GM10847 (cell line): ENCODE measurements around the gene NR1H2.

ENCODE experiments used
- POLR2A ChIP-seq: IDR thresholded peaks from 2 replicates; pipeline ENCODE4 v1.6.1; 2011; ENCODE audit not compliant: insufficient read length; ENCODE audit errors: extremely low read depth

The NR1H2 gene

DNA sequence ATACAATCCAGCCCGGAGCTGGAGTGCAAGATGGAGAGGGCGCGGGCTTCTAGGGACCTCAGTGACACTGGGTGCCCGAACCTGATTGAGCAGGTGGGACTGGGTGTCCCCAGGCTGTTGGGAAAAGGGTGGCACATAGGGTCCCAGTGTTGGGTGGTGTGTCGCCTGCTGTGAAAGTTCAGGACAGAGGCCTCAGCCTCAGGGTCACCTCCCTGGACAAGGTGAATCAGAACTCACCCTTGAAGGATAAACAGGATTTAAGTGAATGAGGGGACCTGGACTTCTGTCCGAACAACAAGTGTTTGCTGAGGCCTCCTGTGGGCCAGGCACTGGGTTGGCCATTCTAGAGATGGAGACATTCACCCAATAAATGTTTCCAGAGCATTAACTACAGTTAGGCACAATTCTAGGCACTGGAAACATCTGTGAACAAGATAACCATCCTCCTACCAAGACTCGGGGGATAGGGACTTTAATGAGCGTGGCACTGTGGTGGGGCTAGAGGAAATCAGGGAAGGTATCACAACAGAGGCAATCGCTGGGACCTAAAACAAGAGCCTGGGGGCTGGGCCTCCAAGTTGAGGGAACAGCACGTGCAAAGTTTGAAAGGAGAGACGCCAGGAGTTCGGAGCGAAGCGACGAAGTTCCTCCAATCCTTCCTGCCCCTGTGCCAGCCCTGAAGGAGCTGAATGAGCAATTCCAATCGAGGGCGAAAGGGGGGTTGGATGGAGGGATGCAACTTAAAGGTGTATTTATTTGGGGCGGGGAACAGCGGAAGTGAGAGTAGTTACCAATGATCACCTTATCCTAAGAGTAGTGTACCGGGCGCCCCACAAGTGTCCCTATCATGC is 7.0 kb downstream of the NR1H2 start:
- no peak for TF ChIP-seq POLR2A

DNA sequence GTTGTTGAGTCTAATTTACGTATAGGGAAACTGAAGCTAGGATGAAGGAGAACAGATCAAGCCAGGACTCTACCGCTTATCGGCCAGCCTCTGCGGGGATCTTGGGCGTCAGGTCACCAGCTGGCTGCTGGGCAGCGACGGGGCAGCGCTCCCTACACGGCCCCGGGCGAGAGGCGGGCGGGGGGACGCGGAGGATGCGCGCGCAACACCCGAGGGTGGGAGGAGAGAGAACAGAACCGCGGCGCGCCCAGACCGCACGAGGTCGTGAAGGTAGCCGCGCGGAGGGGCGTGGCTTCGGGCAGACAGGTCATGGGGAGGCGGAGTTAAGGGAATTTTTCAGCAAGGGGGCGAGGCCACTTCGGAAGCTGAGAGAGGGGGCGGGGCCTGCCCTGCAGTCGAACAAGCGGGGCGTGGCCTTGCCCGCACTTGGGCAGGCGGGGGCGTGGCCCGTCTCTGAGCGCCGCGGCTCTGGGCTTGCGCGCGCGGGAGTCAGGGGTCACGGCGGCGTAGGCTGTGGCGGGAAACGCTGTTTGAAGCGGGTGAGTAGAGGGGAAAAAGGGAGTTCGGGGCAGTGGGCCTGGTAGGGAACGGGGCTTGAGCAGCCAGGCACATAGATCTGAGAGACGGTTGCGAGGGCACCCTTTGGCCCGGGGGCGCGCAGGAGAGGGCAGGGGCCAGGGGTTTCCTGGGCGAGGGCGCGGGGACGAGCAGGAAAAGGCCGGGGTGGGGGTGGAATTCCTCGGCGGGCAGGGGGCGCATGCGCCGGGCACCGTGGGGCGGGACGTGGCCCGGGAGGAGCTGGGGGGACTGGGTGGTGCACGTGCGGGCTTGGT is 7.8 kb downstream of the NR1H2 start, which contains the start of gene POLD1:
Gene POLD1 (plus strand): TSS at position 496 of the 833 bp plus-strand sequence. CDS start 14,505 bp downstream, outside the sequence.
- TF ChIP-seq POLR2A = peak; percentile 61

DNA sequence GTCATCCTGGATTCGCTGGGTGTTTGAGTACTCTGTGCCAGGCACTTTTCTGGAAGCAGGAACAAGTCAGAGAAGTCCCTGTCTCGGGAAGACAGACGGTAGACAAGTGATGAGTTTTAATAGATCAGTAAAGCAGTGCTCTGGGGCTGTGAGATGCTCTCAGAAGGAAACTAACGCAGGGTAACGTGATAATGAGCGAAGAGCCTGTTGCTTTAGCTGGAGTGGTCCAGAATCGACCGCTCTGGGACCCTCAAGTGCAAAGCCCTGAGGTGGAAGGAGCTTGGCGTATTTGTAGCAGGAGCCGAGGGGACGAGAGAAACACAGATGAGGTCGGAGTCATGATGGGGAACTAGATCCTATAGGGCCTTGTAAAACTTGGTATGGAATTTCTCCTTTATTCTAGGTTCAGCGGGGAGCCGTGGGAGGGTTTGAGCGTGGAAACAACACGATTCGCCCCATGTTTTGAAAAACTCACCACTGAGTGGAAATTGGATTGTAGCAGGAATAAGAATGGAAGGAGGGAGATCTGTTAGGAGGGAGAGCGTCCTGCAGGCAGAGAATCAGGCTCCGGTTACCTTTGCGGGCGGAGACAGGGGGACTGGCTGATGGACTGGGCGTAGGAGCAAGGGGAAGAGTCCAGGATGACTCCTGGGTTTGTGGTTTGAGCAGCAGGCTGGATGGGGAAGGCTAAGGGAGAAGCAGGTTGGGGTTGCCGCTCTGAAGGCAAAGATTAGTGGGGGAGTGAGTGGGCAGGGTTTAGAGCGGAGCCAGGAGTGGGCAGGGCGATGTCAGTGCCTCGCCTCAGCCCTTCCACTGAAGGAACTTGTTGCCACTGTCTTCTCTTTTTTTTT is 8.7 kb downstream of the NR1H2 start:
- TF ChIP-seq POLR2A = no peak

DNA sequence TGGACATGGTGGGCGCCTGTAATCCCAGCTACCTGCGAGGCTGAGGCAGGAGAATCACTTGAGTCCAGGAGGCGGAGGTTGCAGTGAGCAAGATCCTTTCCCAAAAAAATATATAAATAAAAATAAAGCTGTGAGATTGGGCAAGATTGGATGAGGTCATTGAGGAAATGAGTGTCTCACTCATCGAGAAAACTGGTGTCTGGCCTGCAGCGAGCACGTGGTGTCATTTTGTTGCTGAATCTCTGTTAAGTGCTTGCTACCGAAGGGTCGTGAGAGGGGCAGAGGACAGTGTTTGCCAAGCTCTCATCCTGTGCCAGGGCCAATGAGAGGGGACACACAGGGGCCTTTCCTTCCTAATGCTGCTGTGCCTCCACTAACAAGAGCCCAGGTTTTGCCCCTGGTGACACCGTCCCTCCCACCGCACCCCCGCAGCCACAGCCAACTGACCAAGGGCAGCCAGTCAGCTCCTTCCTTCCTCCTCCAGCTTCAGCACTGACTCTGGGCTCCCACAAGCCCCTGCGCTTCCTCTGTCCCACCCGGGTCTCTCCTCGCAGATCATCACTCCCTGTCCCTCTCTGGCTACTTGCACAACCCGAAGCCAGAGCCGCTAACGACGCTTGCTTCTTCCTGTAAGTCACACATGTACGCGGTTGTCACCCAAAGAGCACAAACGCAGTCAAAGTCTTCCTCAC is 11.1 kb downstream of the NR1H2 start:
- no peak for TF ChIP-seq POLR2A

DNA sequence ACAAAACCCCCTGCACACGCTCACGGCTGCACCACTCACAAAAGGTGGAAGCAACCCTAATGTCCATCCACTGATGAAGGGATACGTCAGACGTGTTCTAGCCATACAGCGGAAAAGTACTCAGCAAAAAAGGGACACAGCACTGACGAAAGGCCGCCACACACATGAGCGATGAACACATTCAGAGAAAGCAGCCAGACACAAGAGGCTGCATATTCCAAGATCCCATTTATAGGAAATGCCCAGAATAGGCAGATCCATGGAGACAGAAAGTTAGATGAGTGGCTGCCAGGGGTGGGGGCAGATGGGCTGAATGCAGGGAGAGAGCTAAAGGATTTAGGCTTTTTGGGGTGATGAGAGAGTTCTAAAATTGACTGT is 11.6 kb downstream of the NR1H2 start:
- no peak for TF ChIP-seq POLR2A

DNA sequence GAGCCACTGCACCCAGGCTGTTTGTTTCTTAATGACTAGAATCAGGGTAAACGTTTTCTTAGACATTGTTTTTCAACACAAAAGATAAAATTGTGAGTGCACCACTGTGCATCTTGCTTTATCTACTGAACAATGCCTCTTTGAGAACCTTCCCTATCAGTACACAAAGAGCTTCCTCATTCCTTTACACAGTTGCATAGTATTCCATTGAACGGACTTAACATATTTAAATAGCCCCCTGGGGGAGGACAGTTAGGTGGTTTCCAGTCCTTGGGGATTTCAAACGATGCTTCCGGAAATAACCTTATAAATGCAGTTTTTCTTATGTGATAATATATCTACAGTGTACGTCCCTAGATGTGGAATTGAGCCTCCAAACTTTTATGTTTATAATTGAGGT is 16.5 kb downstream of the NR1H2 start:
- no peak for TF ChIP-seq POLR2A

DNA sequence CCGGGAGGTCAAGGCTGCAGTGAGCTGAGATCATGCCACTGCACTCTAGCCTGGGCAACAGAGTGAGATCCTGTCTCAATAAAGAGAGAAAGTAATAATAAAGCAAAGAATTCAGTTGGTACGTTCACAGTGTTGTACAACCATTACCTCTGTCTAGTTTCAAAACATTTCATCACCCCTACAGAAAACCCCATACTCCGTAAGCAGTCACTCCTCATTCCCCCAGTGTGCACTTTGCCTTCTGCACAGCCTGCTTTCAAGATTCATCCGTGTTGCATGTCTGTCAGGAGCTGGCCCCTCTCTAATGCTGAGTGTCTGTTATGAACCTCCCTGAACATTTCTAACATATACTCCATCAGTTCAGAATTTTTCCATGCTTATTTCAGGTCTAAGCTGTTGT is 17.3 kb downstream of the NR1H2 start:
- TF ChIP-seq POLR2A = no peak

DNA sequence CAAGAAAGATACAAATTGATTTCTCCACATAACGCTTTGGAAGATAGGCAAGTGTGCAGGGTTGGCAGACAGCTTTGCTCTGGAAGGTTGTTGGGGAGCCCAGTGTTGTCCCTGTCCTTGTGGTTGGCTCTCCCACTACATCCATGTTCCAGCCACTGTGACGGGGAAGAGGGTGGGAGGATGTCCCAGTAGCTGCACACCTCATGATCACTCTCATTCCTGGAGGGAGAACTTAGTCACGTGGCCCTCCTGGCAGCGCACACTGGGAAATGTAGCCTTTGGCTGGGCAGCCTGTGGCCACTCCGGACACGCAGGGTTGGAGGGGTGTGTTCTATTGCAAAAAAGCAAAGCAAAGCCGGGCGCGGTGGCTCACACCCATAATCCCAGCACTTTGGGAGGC is 17.8 kb downstream of the NR1H2 start:
- no peak for TF ChIP-seq POLR2A

DNA sequence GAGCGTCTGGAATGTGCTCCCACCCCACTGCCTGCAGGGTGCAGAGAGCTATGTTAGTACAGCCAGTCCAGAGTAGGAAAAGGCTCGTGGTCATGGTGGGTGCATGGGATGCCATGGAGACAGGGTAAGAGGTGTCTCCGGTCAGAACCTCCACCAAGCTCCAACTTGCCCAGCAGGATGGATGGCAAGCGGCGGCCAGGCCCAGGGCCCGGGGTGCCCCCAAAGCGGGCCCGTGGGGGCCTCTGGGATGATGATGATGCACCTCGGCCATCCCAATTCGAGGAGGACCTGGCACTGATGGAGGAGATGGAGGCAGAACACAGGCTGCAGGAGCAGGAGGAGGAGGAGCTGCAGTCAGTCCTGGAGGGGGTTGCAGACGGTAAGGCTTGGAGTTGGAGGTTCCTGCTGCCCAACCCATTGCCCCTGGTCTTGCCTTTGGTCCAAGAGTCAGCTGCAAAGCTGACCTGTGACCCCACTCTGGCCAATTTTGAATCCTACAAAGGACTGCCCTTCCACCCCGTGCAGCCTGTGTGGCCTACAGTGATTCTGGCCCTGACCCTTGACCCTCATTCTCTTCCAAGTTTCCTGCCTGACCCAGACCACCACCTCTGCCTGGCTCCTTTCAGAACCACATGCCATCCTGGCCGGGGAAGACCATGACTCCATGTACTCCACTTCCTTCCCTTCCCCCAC is 22.6 kb downstream of the NR1H2 start:
- TF ChIP-seq POLR2A = no peak

DNA sequence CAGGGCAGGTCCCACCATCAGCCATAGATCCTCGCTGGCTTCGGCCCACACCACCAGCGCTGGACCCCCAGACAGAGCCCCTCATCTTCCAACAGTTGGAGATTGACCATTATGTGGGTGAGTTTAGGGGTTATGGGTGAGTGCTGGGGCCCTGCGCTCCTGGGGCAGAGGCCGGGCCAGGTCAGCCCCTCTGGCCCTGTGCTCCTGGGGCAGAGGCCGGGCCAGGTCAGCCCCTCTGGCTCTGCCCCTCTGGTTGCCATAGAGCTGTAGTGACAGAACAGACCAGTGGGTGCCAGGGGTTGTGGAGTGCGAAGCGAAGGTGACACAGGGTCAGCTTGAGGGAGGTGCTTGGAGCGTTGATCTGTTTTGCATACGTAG is 23.1 kb downstream of the NR1H2 start:
- no peak for TF ChIP-seq POLR2A

DNA sequence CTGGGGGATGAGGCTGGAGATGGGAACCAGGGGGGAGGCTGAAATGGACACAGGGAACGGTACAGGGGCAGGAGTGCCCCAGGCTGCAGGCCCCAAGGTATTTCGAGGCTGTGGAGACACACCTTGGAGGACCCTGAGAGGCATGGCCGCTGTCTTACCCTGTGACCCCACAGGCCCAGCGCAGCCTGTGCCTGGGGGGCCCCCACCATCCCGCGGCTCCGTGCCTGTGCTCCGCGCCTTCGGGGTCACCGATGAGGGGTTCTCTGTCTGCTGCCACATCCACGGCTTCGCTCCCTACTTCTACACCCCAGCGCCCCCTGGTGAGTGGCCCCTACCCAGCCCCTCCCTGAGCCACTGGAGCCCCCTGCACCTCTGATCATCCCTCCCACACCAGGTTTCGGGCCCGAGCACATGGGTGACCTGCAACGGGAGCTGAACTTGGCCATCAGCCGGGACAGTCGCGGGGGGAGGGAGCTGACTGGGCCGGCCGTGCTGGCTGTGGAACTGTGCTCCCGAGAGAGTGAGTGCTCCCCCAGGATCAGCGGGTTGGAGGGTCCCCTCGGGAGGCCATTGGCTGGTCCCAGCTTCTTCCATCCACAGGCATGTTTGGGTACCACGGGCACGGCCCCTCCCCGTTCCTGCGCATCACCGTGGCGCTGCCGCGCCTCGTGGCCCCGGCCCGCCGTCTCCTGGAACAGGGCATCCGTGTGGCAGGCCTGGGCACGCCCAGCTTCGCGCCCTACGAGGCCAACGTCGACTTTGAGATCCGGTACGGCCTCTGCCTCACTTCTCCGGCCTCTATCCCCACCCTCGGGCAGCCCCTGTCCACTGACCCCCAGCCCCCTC is 25.6 kb downstream of the NR1H2 start:
- no peak for TF ChIP-seq POLR2A

DNA sequence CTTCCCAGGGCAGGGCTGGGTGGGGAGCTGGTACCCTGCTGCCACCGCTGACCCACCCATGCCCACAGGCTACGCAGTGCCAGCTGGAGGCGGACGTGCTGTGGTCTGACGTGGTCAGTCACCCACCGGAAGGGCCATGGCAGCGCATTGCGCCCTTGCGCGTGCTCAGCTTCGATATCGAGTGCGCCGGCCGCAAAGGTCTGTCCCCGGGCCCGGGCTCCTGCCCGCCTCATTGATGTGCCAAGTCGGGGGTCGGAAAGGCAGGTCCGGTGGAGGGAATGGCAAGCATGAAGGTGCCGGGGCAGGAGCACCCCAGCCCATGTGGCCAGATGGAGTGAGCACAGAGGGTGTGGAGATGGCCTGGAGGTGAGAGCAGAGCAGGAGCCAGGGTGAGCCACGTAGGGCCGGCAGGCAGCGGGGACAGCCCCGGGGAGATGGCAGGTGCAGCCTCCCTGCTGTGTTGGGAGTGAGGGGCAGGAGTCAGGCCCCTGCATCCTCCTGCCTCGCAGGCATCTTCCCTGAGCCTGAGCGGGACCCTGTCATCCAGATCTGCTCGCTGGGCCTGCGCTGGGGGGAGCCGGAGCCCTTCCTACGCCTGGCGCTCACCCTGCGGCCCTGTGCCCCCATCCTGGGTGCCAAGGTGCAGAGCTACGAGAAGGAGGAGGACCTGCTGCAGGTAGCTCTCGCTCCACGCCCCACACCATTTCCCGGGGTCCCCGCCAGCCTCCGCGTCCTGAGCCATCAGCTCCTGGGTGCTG is 26.5 kb downstream of the NR1H2 start:
- TF ChIP-seq POLR2A = no peak

DNA sequence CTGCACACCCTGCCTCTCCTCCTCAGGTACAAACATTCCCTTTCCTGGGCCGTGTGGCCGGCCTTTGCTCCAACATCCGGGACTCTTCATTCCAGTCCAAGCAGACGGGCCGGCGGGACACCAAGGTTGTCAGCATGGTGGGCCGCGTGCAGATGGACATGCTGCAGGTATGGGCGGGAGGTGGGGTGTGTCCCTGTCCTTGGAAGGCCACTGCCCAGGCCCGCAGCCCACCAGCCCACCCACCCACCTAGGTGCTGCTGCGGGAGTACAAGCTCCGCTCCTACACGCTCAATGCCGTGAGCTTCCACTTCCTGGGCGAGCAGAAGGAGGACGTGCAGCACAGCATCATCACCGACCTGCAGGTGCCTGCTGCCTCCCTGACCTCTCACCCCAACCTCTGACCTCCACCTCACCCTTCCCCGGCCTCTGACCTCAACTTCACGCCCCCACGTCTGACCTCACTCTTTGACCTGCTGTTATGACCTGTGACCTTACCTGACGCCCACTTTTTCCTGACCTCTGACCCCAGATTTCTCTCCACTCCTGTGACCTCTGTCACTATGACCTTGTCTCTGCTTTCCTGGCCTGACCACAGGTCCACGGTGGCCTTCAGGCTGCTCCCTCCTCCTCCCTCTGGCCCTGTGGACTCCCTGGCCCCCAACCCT is 30.0 kb downstream of the NR1H2 start:
- no peak for TF ChIP-seq POLR2A
